GM12874 (cell line): Measurements from ENCODE around the gene TMEM121B.

Source experiments
- CTCF ChIP-seq: IDR thresholded peaks from 2 replicates; pipeline ENCODE4 v1.5.1; 2011; ENCODE audit warnings: low read depth, mild to moderate bottlenecking, control low read depth, low read length, moderate library complexity; ENCODE audit not compliant: insufficient read depth

The TMEM121B gene

DNA sequence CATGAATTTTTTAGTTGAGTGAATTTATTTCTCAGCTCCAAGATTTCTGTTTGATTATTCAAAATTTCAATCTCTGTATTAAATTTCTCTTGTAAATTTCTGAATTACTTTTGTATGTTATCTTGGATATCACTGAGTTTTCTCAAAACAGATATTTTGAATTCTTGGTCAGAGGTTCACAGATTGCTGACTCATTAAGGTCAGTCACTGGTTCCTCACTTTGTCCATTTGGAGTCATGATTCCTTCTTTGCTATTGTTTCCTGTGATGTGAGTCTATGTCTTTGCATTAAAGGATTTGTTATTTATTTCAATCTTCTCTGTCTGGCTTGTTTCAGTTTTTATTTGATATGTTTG lies 46.5 kb downstream of the TMEM121B start:
- TF ChIP-seq CTCF: no peak

GRCh38 chr22:17072877-17073276 lies 48.3 kb downstream of the TMEM121B start:
- no peak for TF ChIP-seq CTCF
